Stimulated activated CD4-positive, alpha-beta T cell treated with anti-CD3 and anti-CD28 coated beads, Interleukin-15, amount 100 ng/mL, for 48 hours (primary cell): ENCODE data around the gene RNF207.

Source experiments
- DNase-seq, 2 donors: peaks; one replicate each; pipeline ENCODE4 v3.0.0-alpha.2; 2020; ENCODE audit warnings: low read depth in 2 of 2

RNF207 gene

GRCh38 chr1:6249739-6250689, 44.1 kb downstream of the RNF207 start:
- no peak for DNase-seq

- DNase-seq = no peak
Measured at GRCh38 chr1:6251233-6251632, 45.3 kb downstream of the RNF207 start.

GRCh38 chr1:6251681-6252373, 45.9 kb downstream of the RNF207 start:
- DNase-seq = no peak

- DNase-seq = no peak
Measured at GRCh38 chr1:6252374-6252710, 46.4 kb downstream of the RNF207 start.

GRCh38 chr1:6253380-6253779, 47.5 kb downstream of the RNF207 start:
- no peak for DNase-seq

- DNase-seq = no peak
Measured at GRCh38 chr1:6254691-6255090, 48.8 kb downstream of the RNF207 start.

GRCh38 chr1:6256645-6257044, 50.7 kb downstream of the RNF207 start:
- DNase-seq = no peak

- DNase-seq = no peak
Measured at GRCh38 chr1:6257541-6258069, 51.7 kb downstream of the RNF207 start.

- DNase-seq = no peak
Measured at GRCh38 chr1:6258675-6259074, 52.8 kb downstream of the RNF207 start.

GRCh38 chr1:6259491-6260362, 53.8 kb downstream of the RNF207 start:
- peak; percentile 52 to 72 for DNase-seq

- DNase-seq = no peak
Measured at GRCh38 chr1:6260433-6260934, 54.6 kb downstream of the RNF207 start.

- DNase-seq = peak in 1 of 2 donors; percentile 29
Measured at GRCh38 chr1:6260961-6261614, 55.2 kb downstream of the RNF207 start, which contains the start of gene GPR153. GPR153 (minus strand) TSS chr1:6261098; CDS start chr1:6254905, 6,193 bp downstream.

GRCh38 chr1:6261615-6261995, 55.7 kb downstream of the RNF207 start:
- no peak for DNase-seq

- DNase-seq = no peak
Measured at GRCh38 chr1:6262555-6263420, 56.9 kb downstream of the RNF207 start.

GRCh38 chr1:6263716-6264115, 57.8 kb downstream of the RNF207 start:
- no peak for DNase-seq

GRCh38 chr1:6265151-6265550, 59.2 kb downstream of the RNF207 start:
- DNase-seq = no peak

- no peak for DNase-seq
Measured at GRCh38 chr1:6266641-6267040, 60.7 kb downstream of the RNF207 start.

- no peak for DNase-seq
Measured at GRCh38 chr1:6267686-6268322, 61.9 kb downstream of the RNF207 start.

GRCh38 chr1:6268415-6268814, 62.5 kb downstream of the RNF207 start:
- DNase-seq = no peak

GRCh38 chr1:6269296-6269695, 63.4 kb downstream of the RNF207 start:
- no peak for DNase-seq
